Measurements from ENCODE around the gene RNF175.

The RNF175 gene

DNA sequence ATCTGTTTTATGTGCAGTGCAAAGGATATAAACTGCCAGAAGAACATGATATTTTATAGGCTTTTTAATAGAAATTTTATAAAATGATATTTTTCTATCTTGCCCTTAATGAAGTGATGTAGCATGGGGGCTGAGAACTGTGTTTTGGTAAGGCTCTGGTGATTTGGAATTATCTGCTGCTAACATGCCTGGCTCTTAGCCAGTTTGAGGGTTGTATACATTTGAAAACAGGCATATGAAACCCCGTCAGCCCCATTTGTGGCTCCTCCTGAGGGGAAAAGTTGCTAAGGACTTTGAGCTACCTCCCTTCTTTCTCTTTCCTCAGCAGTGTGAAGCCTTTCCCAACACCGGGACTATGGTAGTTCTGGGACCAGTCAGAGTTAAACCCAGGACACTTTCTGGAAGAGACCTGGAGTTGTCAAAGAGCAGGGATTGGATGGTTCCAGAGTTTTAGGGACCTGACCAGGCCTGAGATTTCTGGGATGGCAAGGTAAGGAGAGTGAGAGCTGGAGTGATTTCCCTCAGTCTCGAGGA, 24.4 kb upstream of the RNF175 start:
- DNase-seq = no peak

DNA sequence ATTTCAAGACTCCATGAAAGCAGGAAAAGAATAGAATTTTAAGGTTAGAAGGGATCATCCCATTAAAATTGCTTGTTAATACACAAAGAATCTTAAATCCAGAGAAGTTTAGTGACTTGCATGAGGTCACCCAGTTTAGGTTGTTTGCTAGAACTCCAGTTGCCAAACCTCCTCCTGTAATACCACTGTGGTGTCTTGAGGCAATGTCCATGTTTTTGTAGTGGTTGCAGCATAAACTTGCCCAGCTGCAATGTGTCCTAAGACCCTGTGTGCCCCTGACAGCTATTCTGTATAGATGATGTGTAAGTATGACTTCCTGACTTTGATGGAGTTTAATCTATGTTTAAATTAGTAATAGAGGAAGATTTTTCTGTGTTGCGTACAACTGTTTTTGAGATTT, 22.8 kb upstream of the RNF175 start:
- DNase-seq = no peak

DNA sequence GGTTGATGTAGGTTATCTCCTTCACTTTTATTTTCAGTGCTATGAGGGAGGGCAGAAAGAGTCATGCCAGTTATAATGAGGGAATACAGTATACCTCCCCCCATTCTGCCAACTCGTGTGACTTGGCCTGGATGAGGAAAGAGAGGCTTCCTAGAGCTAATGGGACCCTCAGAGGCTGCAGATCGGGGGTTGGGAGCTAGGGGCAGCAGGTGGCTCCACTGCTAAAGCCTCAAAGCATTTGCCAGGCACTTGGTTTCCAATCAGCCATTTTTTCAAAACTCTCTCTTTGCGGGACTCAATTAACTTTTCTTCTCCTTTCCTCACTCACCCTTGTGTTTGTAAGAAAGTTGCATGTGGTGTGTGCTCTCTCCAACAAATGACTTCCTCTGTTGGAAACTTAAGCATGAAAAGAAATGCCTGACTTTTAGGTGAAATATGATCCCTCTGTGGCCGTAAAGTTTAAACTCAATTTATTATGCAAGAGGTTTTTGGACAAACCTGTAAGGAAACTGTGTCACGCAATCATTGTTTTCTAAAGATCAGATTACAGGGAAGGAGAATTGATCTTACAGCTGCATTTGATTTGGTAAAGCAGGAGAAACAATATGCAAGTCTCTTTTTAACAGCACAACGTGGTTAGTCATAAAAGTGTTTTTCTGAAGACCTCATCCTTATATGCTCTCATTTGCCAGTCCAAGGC, 22.0 kb upstream of the RNF175 start:
- no peak for DNase-seq

DNA sequence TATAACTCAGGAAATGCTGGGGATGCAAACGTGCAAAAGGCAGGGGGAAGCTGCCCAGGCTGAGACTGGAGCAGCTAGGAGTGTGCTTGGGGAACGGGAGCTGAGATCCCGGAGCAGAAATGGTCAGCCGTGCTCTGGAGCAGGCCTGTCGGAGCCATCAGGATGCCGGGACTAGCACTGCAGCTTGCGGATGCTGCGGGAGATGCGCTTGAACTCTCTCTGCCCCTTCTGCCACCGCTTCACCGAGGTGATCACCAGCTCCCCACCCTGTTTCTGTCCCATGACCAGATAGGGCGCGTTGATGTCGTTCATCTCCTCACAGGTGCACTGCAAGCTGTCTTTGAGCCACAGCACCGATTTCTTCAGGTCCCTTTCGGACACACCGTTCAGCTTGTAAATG, 21.5 kb upstream of the RNF175 start:
- DNase-seq = no peak

DNA sequence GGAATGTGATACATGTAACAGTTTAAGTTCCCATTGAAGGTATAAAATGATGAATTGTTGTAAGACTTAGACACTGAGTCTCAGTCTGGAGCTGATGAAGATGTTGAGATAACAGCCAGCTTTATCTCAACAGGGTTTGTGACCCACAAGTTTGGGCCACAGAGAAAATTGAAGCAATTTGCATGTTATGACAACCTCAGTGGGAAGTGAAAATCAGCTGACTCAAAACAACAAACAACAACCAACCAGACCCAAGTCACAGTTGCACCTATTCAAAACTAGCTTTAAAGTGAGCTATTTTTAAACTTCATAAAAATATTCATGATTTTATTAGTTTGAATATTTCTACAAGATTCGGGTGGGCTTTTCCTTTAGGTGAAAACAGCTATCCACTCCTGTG, 21.1 kb upstream of the RNF175 start:
- no peak for DNase-seq

DNA sequence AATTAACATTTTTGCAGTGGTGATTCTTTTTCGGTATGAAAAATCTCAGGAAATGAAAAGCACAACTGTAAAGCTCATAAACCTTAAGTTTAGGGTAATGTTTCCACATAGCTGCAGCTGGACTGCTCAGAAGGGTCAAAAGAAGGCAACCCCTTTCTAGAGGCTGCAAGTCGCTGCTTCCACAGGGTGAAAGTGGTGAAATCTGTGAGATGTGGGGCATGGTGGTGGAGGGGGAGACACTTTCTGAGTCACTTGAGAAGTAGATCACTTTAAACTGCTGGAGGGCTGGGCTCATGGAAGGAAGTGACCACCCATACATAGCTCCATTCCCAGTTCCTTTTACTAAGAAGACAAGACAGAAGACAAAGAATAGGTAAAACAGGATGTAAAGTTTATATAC, 20.4 kb upstream of the RNF175 start:
- DNase-seq = no peak

DNA sequence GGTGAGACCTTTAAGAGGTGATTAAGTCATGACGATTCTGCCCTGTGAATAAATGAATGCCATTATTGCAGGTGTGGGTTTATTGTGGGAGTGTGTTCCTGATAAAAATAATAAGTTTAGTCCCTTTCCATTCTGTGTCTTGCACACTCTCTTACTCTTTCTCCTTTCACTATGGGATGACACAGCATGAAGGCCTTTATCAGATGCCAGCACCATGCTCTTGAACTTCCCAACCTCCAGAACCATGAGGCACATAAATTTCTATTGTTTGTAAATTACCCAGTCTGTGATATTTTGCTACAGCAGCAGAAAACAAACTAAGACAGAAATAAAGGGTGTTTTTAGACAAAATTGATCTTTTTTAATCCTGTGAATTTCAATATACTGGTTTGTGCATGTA, 18.6 kb upstream of the RNF175 start:
- DNase-seq = no peak

DNA sequence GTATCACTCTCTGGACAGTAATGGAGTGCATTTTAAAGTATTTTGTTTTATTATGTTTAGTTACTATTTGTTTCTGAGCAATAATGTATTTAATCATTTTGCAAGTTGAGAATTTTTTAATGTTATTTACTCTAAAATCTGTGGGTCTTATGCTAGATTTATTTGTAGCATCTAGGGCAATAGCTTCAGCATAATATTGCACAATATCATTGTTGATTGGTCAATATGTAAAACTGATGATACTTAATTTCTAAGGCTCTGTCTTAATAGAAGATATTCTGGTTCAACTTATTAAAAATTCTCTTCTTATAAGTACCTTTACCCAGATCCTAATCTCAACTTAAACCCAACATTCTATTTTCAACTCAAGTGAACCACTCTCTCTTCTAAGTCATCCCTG, 17.6 kb upstream of the RNF175 start:
- no peak for DNase-seq

DNA sequence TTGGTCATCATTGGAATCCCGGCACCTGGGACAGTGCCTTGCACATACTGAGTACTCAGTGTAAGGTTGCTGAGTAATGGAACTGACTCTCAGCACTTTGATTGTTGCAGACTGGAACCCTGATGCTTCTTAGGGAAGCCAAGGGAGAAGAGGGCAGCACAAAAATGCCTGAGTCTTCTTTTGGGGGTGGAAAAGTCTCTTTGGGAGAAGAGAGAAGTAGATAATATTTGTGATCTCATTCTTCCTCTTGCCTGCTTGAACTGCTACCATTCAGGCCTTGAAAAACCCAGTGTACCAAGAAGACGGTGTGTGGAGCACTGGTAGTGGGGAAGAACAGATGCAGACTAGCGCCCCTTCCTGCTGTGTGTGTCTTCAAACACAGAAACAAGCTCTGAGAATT, 16.8 kb upstream of the RNF175 start:
- no peak for DNase-seq

DNA sequence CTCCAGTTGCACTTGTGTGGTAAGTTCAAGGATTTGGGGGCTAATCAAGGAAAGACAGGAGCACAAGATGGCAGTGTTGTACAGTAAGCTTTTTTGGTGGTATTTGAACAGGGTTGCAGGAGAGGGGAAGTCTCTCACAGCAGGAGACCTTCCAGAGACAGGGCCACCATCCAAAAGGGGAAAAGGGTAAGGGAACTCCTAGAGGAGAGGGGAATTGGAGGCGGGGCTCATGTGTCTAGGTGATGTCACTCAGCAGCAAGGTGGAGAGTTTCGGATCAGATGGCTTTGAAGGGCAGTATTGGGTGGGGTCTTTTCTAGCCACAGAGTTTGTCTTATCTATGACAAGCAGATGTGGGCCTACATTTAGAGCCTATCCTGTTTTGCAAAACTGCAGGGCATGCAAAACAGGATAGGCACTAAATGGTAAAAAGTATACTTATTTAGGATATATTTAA, 13.4 kb upstream of the RNF175 start:
- no peak for DNase-seq

DNA sequence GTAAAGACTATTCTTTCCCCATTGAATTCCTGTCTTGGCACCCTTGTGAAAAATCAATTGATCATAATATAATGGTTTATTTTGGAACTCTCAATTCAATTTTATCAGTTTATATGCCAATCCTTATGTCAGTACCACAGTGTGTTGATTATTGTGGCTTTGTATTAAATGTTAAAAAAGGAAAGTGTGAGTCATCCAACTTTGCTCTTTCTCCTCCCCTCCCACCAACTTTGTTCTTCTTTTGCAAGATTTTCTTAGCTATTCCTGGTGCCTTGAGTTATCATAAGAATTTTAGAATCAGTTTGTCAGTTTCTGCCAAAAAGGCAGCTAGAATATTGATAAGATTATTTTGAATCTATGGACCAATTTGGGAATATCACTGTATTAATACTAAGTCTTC, 11.2 kb upstream of the RNF175 start:
- no peak for DNase-seq

DNA sequence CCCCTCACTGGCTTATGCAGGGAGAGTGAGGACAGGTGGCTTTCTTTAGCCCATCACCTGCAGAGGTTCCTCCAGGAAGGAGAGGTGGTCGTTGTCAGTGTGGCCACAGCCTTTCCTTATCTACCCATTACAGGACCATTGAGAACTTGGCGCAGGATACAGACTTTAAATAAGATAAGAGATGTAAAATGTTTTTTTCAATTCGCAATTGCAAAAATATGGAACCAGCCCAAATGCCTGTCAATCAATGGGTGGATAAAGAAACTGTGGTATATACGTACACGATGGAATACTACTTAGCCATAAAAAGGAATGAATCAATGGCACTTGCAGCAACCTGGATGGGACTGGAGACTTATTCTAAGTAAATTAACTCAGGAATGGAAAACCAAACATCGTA, 6.9 kb upstream of the RNF175 start:
- no peak for DNase-seq

DNA sequence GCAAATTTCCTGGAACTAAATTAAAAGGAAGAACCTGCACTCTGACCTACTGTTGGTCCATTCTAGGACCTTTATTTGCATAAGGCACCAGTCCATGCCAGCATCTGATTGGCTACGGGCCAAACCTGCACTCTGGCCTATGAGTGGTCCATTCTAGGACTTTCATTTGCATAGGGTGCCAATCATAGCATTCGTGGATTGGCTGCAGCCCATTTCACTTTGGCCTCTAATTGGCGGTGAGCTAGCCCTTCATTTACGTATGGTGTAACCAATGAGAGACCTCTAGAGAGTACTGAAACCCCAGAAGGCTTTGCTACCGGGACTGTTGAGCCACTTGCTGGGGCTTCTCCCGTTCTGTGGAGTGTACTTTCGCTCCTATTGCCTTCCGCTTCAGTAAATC, 6.1 kb upstream of the RNF175 start:
- DNase-seq = no peak

DNA sequence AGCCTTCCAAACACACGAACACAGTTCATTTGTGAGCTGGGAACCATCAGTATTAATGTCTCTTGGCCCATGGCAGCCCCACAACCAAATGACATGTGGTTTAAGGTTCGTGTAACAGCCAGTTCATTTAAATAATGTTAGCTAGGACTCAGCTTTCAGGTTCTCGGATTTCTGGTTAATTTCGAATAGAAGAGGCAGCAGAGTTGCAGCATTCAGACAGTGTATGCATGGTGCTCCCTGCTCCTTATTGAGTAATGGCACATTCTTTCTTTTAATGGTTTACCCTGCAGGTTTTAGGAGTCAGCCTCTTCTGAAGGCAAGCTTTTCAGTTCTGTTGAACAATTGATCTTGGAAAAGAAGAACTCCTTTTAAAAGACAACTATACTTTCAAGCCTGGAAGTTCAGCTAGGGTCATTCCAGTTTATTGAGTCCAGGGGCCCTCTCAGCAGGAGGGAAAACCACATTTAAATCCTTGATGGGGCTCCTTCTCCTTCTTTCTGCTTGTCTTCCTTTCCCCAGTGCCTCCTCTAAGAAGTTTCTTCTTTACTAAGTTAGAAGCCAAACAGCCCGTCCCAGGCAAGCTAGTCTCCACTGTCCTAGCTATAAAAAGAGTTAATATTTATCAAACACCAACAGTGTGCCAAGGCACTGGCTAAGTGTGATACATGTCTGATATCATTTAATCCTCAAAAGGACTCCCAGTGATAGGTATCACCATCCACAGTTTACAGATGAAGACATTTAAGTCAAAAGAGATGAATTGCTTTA, 5.0 kb upstream of the RNF175 start:
- no peak for DNase-seq

DNA sequence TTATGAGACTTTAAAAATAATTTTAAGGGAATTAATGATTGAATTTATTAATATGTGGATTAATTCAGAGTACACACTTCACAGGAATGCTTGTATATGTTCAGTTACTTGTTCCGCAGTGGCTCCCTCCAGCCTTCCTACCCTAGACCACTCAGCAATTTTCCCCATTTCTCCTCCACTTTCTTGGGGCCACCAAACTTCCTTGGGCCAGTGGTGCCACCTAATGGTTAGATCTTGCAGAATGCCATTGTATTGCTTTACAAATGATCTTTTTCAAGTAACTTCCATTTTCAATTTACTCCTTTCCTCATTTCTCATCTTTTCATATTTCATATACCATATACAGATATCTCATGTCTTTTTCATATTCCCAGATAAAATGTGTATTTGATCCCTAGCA, 3.6 kb upstream of the RNF175 start:
- peak; percentile 13 for DNase-seq

DNA sequence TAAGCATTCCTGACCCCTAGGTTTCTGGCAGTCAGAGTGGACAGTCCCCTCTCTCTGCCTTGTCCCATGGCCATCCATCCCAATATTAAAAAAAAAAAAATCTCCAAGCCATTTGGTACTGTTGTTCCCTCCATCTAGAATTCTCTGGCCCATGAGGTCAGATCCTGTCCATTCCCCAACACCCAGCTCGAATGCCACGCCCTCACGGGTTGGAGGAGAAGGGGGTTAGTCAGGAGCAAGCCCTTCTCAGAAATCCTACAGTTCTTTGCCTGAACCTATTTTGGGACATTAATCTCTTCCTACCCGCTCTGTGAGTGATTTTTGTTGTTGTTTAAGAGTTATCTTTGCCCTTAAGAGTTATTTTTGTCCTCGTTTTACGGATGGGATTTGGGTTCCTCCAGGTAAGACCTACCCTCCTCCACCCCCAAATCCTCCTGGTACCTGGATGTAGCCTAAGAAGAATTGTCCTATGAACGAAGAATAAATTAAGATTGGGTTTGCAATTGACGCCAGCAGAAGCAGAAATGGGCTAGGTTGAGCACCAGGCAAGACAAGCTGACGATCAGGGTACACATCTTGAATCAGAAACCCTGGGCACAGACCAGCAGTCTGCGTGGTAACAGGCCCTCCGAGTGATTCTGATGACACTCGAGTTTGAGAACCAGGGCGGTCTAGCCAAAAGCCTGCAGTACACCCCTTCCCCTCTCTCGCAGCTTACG, 977 bp downstream of the RNF175 start:
- no peak for DNase-seq

DNA sequence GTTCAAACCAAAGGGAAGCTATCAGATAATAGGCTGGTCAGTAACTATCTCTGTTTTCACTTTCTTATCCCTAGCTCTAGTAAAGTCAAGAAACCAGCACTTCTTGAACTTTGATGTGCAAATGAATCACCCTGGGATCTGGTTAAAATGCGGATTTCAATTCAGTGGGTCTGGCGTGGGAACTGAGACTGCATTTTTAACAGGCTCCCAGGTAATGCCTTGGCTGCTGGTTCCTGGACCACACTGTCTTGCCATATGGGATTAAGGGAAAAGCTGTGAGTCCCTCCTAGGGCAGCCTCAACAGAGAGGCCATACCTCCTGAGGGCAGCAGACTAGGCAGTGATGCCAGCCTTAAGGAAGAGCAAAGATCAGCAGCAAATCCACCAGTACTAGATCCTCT, 1.7 kb downstream of the RNF175 start:
- DNase-seq = no peak

DNA sequence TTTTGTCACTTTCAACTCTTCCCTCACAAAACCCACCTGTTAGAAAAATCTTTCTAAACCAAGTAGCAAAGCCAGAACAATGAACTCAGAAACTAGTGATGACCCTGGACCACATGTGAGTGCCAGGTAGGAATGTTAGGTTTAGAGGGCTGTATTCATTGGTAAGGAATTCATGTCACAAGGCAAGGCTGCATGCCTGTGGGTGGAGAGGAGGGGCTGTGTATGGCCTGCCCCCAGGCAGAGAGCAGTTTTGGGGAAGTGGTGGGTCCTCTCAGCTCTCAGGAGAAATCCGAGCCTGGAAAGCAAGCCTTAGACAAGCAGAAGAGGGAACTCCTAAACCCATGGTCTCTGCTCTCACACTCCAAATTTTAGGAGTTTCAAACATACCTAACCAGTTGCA, 2.4 kb downstream of the RNF175 start:
- no peak for DNase-seq

DNA sequence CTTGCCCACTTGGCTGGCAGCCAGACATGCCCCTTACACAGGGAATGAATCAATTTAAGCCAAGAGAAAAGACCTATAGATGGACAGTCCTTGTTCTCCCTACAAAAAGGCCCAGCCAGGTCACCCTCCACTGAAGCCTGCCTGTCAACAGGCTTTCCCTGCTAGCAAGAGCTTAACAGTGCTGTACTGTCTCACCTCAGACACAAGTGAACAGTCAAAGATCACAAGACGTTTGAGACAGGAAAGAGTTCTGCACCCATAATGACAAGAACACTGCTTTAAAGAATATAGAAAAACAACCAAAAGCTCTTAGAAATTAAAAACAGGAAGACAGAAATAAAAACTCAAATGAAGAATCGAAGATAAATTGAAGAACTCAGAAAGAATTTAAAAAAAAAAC, 4.6 kb downstream of the RNF175 start:
- DNase-seq = no peak

DNA sequence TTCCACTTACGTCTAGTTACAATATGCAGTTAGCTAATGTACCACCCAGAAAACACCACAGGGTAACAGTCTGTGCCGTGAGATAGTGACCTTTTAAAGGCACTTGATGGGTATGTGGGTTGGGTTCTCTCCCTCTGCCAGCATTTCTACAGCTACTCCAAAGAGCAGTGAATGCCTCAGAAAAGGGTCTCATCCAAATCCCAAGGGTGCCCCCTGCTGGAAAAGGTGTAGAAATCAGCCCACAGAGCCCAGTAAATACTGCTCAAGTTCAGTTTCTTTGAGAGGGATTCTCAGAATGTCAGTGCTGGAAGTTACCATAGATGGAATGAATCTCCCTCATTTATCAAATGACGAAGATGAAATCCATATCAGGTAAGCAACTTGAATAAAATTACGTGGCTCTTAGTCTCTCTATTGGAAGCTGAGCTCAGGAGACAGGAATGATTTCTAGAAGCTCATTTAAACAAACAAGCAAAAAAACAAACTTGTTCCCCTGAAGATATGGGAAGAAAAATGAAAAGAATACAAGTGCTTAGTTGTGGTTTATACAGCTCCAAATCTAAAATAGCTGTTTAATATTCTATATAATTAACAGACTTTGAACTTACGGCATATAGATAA, 9.5 kb downstream of the RNF175 start:
- DNase-seq = peak; percentile 82

DNA sequence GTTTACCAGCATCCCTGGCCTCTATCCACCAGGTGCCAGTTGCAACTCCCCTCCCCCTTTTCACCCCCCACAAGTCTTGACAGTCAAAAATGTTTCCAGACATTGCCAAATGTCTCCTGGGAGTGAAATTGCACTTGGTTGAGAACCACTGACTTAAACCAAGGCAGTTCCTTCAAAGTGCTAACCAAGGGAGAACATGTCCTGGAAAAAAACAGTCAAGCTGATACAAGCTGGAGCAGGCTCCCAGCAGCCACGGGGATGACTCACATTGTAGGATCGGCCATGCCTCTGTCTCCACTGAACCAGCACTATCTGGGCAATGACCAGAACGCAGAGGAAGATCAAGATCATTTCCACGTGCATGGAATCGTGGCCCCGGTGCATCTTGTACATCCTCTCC, 11.4 kb downstream of the RNF175 start:
- DNase-seq = peak; percentile 10

DNA sequence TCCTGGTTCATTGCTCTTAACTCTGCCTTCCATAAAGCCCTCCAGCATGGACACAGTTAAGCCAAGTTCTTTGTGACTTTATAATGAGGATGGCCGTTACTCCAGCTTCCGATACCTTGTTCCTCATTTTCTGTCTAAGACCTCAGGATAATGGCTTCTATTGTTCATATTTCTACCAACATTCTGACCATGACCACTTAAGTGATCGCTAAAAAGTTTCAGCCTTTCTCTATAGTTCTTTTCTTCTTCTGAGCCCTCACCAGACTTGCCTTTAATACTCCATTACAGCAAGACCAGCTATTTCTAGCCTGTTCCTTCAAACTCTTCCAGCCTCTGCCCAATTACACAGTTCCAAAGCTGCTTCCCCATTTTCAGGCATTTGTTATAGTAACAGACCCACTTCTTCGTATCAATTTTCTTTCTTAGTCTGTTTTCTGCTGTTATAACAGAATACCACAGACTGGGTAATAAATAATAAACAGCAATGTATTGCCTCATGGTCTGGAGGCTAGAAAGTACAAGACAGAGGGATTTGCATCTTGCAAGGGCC, 12.3 kb downstream of the RNF175 start:
- DNase-seq = no peak

DNA sequence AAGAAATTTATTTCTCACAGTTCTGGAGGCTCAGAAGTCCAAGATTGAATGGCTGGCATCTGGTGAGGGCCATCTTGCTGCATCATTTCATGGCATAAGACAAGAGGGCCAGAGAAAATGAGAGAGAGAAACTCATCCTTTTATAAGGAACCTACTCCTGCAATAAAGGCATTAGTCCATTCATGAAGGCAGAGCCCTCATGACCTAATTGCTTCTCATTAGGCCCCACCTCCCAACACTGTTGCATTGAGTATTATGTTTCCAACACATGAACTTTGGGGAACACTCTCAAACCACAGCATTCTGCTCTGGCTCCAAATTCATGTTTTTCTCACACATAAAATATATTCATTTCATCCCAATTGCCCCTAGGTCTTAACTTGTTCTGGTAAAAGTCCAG, 14.2 kb downstream of the RNF175 start:
- no peak for DNase-seq

All from DMS53 (cell line).